OCI-LY1 (cell line): ENCODE data around the gene NR6A1.

Experiments
- EZH2 ChIP-seq: fragments of 200-600 bp; sonication (generic), shearing (Covaris generic); IDR thresholded peaks from 2 replicates; pipeline ENCODE4 v1.8.0; 2017; ENCODE audit warnings: borderline replicate concordance, mixed run types, mild to moderate bottlenecking, antibody characterized with exemption, low read length, moderate library complexity, mixed read lengths
- TF ChIP-seq, protein P1 (sequence below): fragments of 200-600 bp; sonication (generic), shearing (Covaris generic); IDR thresholded peaks from 2 replicates; pipeline ENCODE4 v1.5.1; 2017; ENCODE audit warnings: mild to moderate bottlenecking, antibody characterized with exemption, low read length, moderate library complexity, mixed read lengths

DNA sequence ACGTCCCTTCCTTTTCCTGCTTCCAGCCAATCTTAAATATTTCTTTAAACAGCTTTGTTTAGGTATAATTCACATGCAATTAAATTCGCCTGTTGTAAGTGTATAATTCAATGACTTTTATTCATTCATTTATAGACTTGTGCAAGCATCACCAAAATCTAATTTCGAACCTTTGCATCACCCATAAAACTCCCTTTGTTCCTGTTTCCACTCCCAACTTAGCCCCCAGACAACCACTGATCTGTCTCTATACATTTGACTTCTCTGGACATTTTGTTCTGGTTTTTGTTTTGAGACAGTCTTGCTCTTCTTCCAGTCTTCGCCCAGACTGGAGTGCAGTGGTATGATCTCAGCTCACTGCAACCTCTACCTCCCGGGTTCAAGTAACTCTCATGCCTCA lies 71.5 kb downstream of the NR6A1 start:
- TF ChIP-seq, protein P1, sequence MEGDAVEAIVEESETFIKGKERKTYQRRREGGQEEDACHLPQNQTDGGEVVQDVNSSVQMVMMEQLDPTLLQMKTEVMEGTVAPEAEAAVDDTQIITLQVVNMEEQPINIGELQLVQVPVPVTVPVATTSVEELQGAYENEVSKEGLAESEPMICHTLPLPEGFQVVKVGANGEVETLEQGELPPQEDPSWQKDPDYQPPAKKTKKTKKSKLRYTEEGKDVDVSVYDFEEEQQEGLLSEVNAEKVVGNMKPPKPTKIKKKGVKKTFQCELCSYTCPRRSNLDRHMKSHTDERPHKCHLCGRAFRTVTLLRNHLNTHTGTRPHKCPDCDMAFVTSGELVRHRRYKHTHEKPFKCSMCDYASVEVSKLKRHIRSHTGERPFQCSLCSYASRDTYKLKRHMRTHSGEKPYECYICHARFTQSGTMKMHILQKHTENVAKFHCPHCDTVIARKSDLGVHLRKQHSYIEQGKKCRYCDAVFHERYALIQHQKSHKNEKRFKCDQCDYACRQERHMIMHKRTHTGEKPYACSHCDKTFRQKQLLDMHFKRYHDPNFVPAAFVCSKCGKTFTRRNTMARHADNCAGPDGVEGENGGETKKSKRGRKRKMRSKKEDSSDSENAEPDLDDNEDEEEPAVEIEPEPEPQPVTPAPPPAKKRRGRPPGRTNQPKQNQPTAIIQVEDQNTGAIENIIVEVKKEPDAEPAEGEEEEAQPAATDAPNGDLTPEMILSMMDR = no peak
- no peak for TF ChIP-seq EZH2
